ENCODE measurements around the gene UNK. TPM values are rescaled to one million over a fixed set of nuclear protein-coding genes. Genes with fewer than 3 reads are reported as not detected.
A peak's percentile ranks its signal among the peaks of the same experiment; 100 is the strongest.
"Not testable (repeated sequence)": the region's sequence is repeated elsewhere in the genome, so short reads cannot be mapped to it uniquely, and the experiment has no call there.

UNK gene
- total and polyA plus RNA-seq, 4 donors, result 8.8 to 34.1 (median 25.3) TPM

DNA sequence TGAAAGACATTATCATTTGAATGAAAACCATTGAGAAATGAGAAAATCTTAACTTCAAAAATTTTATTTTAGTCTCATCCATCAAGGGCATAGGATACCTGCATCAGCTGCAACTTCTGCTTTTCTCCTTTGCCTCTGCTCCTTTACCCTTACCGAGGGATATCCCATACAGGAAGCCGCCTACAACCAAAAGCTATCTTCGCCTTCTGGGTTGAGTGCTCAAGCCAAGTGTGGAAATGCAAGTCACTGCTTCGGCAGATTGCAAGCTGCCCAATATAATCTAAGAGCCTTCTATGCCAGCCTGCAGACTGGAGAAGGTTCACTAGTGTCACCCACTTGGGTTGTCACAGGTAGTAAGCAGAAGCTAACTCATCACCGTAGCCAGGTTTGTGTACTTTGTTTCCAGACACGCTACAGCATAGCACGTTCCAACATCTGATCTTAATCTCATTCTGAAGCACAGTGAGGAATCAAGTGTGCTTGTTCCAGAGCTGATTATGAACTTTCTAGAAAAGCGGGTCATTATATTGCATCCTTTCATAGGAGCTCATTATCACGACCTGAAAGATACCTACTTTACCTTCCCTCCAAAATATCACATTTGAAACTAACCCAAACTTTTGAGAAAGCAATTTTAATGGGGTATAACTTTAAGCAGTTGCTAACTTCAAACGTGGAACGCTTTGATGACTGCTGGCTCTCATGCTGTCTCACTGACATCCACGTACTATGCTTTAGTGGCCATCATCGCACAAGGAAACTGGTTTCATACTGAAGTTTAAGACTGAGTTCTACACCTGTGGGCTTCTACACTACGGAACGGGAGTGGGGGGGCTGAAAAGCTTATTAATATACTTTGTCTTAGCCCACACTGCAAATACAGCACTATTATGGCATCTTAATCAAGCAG, 8.0 kb upstream of the UNK start:
- peak overlapping the region in 1 of 2 donors; percentile 93 for H3K4me3 ChIP-seq (ENCODE audit: low read length in 2 of 2)
- H3K36me3 ChIP-seq (ENCODE audit: control insufficient read depth in 1 of 2, insufficient read depth in 2 of 2, low read length in 1 of 2), result peaks cover 0 to 2% of the 10 kb centered on the region in 2 donors
- H3K4me1 ChIP-seq (ENCODE audit: control insufficient read depth in 1 of 2, insufficient read depth in 2 of 2, low read length in 2 of 2), result no peaks in the 10 kb centered on the region
- no peaks in the 10 kb centered on the region for H3K9me3 ChIP-seq (ENCODE audit: control insufficient read depth, low read length)
- WGBS, 2 donors, result 7% methylated on average over 15 of the region's 15 CpGs
- DNase-seq (peak in 1 of 2 donors; percentile 16), ATAC-seq (ENCODE audit: low FRiP score) (no peak)
- H3K27me3 ChIP-seq (ENCODE audit: control insufficient read depth in 1 of 2, insufficient read depth in 2 of 2, low read length in 1 of 2), result peaks cover 0 to 2% of the 10 kb centered on the region in 2 donors
- H3K27ac ChIP-seq (ENCODE audit: low read depth in 1 of 2, low read length in 2 of 2), result peak overlapping the region in 1 of 2 donors; percentile 2
- intact Hi-C loops (cut with DNase I), result loop anchor here in 1 of 2 donors (5.0 kb wide), 1 partner anchor 101 kb away; the partner anchor contains the start of gene TRIM47

- DNase-seq (no peak), ATAC-seq (ENCODE audit: low FRiP score) (no peak)
- Histone ChIP-seq H3K4me3 (ENCODE audit: low read length in 2 of 2) (peak overlapping the region in 1 of 2 donors; percentile 93), H3K27me3 (ENCODE audit: control insufficient read depth in 1 of 2, insufficient read depth in 2 of 2, low read length in 1 of 2) (peaks cover 0 to 2% of the 10 kb centered on the region in 2 donors), H3K36me3 (ENCODE audit: control insufficient read depth in 1 of 2, insufficient read depth in 2 of 2, low read length in 1 of 2) (peaks cover 0 to 2% of the 10 kb centered on the region in 2 donors), H3K4me1 (ENCODE audit: control insufficient read depth in 1 of 2, insufficient read depth in 2 of 2, low read length in 2 of 2) (no peaks in the 10 kb centered on the region), H3K27ac (ENCODE audit: low read depth in 1 of 2, low read length in 2 of 2) (no peak overlapping the region), H3K9me3 (ENCODE audit: control insufficient read depth, low read length) (no peaks in the 10 kb centered on the region)
- intact Hi-C loops (cut with DNase I), result loop anchor here in 1 of 2 donors (5.0 kb wide), 1 partner anchor 100 kb away; the partner anchor contains the start of gene TRIM47
- 0 to 1% methylated on average over 2 of the region's 2 CpGs for whole genome bisulfite sequencing, 2 donors
These were observed 7.2 kb upstream of the UNK start for GRCh38 chr17:75777296-75777922.

DNA sequence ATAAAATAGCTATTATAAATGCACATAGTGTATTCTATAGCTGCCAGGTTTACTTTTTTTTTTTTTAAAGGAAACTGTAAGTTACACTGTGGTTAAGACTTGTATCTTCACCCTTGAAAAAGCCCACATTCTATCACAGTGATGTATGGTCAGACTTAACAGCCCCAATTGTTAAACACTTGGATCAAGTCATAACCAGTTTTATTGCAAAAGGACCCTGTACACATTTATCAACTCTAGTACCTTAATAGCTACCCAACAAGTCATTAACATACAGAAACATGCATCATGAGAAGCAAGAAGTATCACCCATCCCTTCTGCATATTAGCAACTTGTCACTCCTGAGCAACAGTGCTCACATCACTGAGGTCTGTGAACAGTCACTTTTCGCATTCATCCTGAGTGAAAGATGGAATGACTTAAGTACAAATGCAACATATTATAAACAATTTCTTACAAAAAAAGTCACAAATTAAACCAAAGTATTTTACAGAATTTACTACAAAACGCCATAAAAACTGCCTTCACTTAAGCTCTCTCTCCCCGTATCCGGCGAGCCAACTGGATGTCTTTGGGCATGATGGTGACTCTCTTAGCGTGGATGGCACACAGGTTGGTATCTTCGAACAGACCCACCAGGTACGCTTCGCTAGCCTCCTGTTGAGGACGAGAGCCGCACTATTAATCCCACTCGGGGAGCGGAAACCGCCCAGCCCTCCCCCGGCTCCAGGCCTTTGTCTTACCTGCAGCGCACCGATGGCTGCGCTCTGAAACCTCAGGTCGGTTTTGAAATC, 6.3 kb upstream of the UNK start:
- ATAC-seq (ENCODE audit: low FRiP score); H3K4me1 ChIP-seq (ENCODE audit: control insufficient read depth in 1 of 2, insufficient read depth in 2 of 2, low read length in 2 of 2); DNase-seq; H3K9me3 ChIP-seq (ENCODE audit: control insufficient read depth, low read length); H3K36me3 ChIP-seq (ENCODE audit: control insufficient read depth in 1 of 2, insufficient read depth in 2 of 2, low read length in 1 of 2); H3K27me3 ChIP-seq (ENCODE audit: control insufficient read depth in 1 of 2, insufficient read depth in 2 of 2, low read length in 1 of 2): not testable (repeated sequence)
- peak overlapping the region in 1 of 2 donors; percentile 49 for H3K27ac ChIP-seq (ENCODE audit: low read depth in 1 of 2, low read length in 2 of 2)
- intact Hi-C loops (cut with DNase I), result loop anchor here in 1 of 2 donors (5.0 kb wide), 1 partner anchor 99 kb away; the partner anchor contains the start of gene TRIM47
- 0 to 1% methylated on average over 19 of the region's 19 CpGs for WGBS, 2 donors
- H3K4me3 ChIP-seq (ENCODE audit: low read length in 2 of 2), result peak overlapping the region; percentile 84 to 93

GRCh38 chr17:75778861-75779249, 5.8 kb upstream of the UNK start:
- ATAC-seq (ENCODE audit: low FRiP score) (peak; percentile 2), DNase-seq (no peak)
- peak overlapping the region; percentile 49 to 89 for H3K27ac ChIP-seq (ENCODE audit: low read depth in 1 of 2, low read length in 2 of 2)
- peak overlapping the region; percentile 84 to 93 for H3K4me3 ChIP-seq (ENCODE audit: low read length in 2 of 2)
- H3K27me3 ChIP-seq (ENCODE audit: control insufficient read depth in 1 of 2, insufficient read depth in 2 of 2, low read length in 1 of 2), result peaks cover 0 to 2% of the 10 kb centered on the region in 2 donors
- no peaks in the 10 kb centered on the region for H3K4me1 ChIP-seq (ENCODE audit: control insufficient read depth in 1 of 2, insufficient read depth in 2 of 2, low read length in 2 of 2)
- H3K36me3 ChIP-seq (ENCODE audit: control insufficient read depth in 1 of 2, insufficient read depth in 2 of 2, low read length in 1 of 2), result peaks cover 0 to 2% of the 10 kb centered on the region in 2 donors
- WGBS, 2 donors, result 0 to 2% methylated on average over 37 to 38 of the region's 38 CpGs
- no peaks in the 10 kb centered on the region for H3K9me3 ChIP-seq (ENCODE audit: control insufficient read depth, low read length)
- intact Hi-C loops (cut with DNase I), result loop anchor here in 1 of 2 donors (5.0 kb wide), 1 partner anchor 98 kb away; the partner anchor contains the start of gene TRIM47

DNA sequence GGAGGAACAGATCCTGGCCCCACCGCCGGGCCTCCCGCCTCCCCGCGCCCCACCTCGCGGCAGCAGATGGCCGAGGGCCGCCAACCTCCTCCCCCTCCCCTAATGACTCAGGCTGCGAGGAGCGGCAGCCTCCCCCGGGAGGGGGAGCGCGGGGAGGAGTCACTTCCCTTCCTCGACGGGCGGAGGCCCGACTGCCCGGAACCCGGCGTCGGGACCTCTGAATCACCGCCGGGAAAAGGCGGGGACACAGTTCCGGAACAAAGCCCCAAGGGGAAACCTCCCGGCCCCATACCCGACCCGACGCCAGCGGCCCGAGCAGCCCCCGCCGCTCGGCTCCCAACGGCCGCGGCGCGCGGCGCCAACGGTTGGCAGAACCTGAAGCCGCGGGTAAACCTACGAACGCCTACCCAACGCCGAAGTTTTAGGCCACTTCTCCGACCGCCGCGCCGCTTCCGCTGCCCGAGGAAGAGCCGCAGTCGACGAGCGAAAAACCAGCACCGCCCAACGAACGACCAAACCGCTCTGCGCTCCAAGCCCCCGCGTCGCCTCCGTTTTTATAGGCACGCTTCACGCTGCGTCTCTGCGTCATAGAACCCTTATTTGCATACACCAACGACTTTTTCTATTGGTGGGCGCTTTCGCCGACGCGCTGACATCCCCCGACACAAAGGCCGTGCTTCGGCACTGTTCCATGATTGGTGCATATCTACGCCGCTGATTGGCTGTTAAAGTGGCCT, 5.2 kb upstream of the UNK start:
- H3K4me1 ChIP-seq (ENCODE audit: control insufficient read depth in 1 of 2, insufficient read depth in 2 of 2, low read length in 2 of 2), result no peaks in the 10 kb centered on the region
- H3K4me3 ChIP-seq (ENCODE audit: low read length in 2 of 2), result peak overlapping the region; percentile 84 to 93
- H3K9me3 ChIP-seq (ENCODE audit: control insufficient read depth, low read length), result no peaks in the 10 kb centered on the region
- ATAC-seq (ENCODE audit: low FRiP score) (peak; percentile 91), DNase-seq (peak; percentile 98 to 99)
- 0% methylated on average over 73 to 84 of the region's 84 CpGs for WGBS, 2 donors
- H3K27ac ChIP-seq (ENCODE audit: low read depth in 1 of 2, low read length in 2 of 2), result peak overlapping the region; percentile 89 to 97
- intact Hi-C loops (cut with DNase I), result loop anchor here in 1 of 2 donors (5.0 kb wide), 1 partner anchor 98 kb away; the partner anchor contains the start of gene TRIM47
- H3K27me3 ChIP-seq (ENCODE audit: control insufficient read depth in 1 of 2, insufficient read depth in 2 of 2, low read length in 1 of 2), result peaks cover 0 to 2% of the 10 kb centered on the region in 2 donors
- H3K36me3 ChIP-seq (ENCODE audit: control insufficient read depth in 1 of 2, insufficient read depth in 2 of 2, low read length in 1 of 2), result peaks cover 0 to 2% of the 10 kb centered on the region in 2 donors

GRCh38 chr17:75779987-75780889, 4.4 kb upstream of the UNK start:
- H3K9me3 ChIP-seq (ENCODE audit: control insufficient read depth, low read length), result no peaks in the 10 kb centered on the region
- WGBS, 2 donors, result 19 to 20% methylated on average over 5 of the region's 5 CpGs
- H3K36me3 ChIP-seq (ENCODE audit: control insufficient read depth in 1 of 2, insufficient read depth in 2 of 2, low read length in 1 of 2), result peaks cover 0 to 2% of the 10 kb centered on the region in 2 donors
- H3K27ac ChIP-seq (ENCODE audit: low read depth in 1 of 2, low read length in 2 of 2), result no peak overlapping the region
- no peak overlapping the region for H3K4me3 ChIP-seq (ENCODE audit: low read length in 2 of 2)
- no peaks in the 10 kb centered on the region for H3K4me1 ChIP-seq (ENCODE audit: control insufficient read depth in 1 of 2, insufficient read depth in 2 of 2, low read length in 2 of 2)
- DNase-seq (no peak), ATAC-seq (ENCODE audit: low FRiP score) (no peak)
- H3K27me3 ChIP-seq (ENCODE audit: control insufficient read depth in 1 of 2, insufficient read depth in 2 of 2, low read length in 1 of 2), result peaks cover 0 to 2% of the 10 kb centered on the region in 2 donors
- intact Hi-C loops (cut with DNase I), result loop anchor here in 1 of 2 donors (5.0 kb wide), 1 partner anchor 97 kb away; the partner anchor contains the start of gene TRIM47

DNA sequence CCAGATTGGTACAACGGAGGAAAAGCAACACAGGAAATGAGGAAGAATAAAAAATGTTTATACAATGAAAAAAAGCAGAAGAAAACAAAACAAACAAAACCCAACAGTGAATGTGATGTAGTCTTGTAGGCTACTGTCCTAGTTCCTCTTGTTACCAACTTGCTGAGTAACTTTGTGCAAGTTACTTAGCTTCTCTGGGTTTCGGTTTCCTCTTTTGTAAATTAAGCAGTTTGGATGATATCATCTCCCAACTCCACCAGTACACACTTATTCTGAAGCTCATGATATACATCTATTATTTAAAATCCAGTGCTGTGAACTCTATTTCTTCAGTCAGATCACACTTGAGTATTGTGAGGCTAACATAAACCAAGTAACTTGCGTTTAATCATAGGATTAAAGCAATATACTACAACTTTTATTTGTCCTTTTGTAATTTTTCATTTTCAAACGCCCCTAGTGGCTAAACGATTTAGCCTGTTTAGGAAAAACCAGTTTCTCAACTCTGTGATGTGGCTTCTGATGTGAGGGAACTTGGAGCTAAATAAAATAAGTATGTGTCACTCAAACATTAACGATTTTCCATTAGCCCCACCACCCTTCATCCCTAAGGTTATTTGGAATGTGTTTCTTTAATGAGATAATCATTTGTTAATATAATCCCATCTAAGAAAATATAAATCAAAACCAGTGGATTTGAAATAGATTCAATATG, 1.4 kb upstream of the UNK start:
- no peak for DNase-seq
- Histone ChIP-seq H3K27ac (ENCODE audit: low read depth in 1 of 2, low read length in 2 of 2) (peak overlapping the region in 1 of 2 donors; percentile 83), H3K27me3 (ENCODE audit: control insufficient read depth in 1 of 2, insufficient read depth in 2 of 2, low read length in 1 of 2) (peaks cover 0 to 2% of the 10 kb centered on the region in 2 donors), H3K4me1 (ENCODE audit: control insufficient read depth in 1 of 2, insufficient read depth in 2 of 2, low read length in 2 of 2) (no peaks in the 10 kb centered on the region), H3K9me3 (ENCODE audit: control insufficient read depth, low read length) (no peaks in the 10 kb centered on the region), H3K4me3 (ENCODE audit: low read length in 2 of 2) (no peak overlapping the region), H3K36me3 (ENCODE audit: control insufficient read depth in 1 of 2, insufficient read depth in 2 of 2, low read length in 1 of 2) (no peaks in the 10 kb centered on the region)
- WGBS, 2 donors, result 8 to 15% methylated on average over 6 of the region's 6 CpGs
- no peak for ATAC-seq (ENCODE audit: low FRiP score)
- intact Hi-C loops (cut with DNase I), result no loop called here

Data from aorta (tissue), 5 donors.